Astrocyte (in vitro differentiated cells and primary cell): ENCODE measurements around the gene FITM1. TPM values are rescaled to one million over a fixed set of nuclear protein-coding genes. Genes with fewer than 3 reads are reported as not detected.

Experiments used
- DNase-seq: peaks from one replicate; pipeline ENCODE4 v3.0.0-alpha.2; 2010; ENCODE audit warnings: low read depth
- FAIRE-seq: peaks from 2 replicates; lab custom pipeline; 2011; peaks lifted over from hg19 to GRCh38; lab: Jason Lieb, UNC
- H2AFZ ChIP-seq: 2 replicates; pipeline ENCODE4 v1.6.0; 2012; ENCODE audit warnings: low read depth, low read length, inconsistent platforms
- H3K27ac ChIP-seq: 2 replicates; pipeline ENCODE4 v1.5.1; 2011; ENCODE audit warnings: low read depth, low read length, inconsistent platforms
- H3K27me3 ChIP-seq: 2 replicates; pipeline ENCODE4 v1.6.0; 2011; ENCODE audit warnings: low read length, inconsistent platforms; ENCODE audit not compliant: insufficient read depth
- H3K36me3 ChIP-seq: 2 replicates; pipeline ENCODE4 v1.5.1; 2011; ENCODE audit warnings: low read length, inconsistent platforms; ENCODE audit not compliant: insufficient read depth
- H3K4me1 ChIP-seq: 2 replicates; pipeline ENCODE4 v1.5.1; 2011; ENCODE audit warnings: low read length, inconsistent platforms; ENCODE audit not compliant: insufficient read depth
- H3K4me2 ChIP-seq: 2 replicates; pipeline ENCODE4 v1.6.0; 2012; ENCODE audit warnings: low read length, inconsistent platforms
- H3K4me3 ChIP-seq: 2 replicates; pipeline ENCODE4 v1.5.1; 2011; ENCODE audit warnings: low read depth, mild to moderate bottlenecking, low read length, inconsistent platforms; ENCODE audit not compliant: insufficient read depth
- H3K79me2 ChIP-seq: 2 replicates; pipeline ENCODE4 v1.6.0; 2012; ENCODE audit warnings: mild to moderate bottlenecking, low read length, inconsistent platforms; ENCODE audit not compliant: insufficient read depth
- H3K9ac ChIP-seq: 2 replicates; pipeline ENCODE4 v1.6.0; 2012; ENCODE audit warnings: mild to moderate bottlenecking, low read length, inconsistent platforms
- H3K9me3 ChIP-seq: 2 replicates; pipeline ENCODE4 v1.5.1; 2012; ENCODE audit warnings: low read depth, mild to moderate bottlenecking, low read length, inconsistent platforms; ENCODE audit not compliant: insufficient read depth
- H4K20me1 ChIP-seq: 2 replicates; pipeline ENCODE4 v1.6.0; 2012; ENCODE audit warnings: low read length, inconsistent platforms; ENCODE audit not compliant: insufficient read depth
- H3K27ac Mint-ChIP-seq: one replicate; pipeline ENCODE4 v1.8.0; 2021; ENCODE audit warnings: mild to moderate bottlenecking, mixed read lengths; ENCODE audit not compliant: unreplicated experiment
- H3K27me3 Mint-ChIP-seq: one replicate; pipeline ENCODE4 v1.8.0; 2021; ENCODE audit warnings: low read depth, mixed read lengths; ENCODE audit not compliant: unreplicated experiment
- H3K36me3 Mint-ChIP-seq: one replicate; pipeline ENCODE4 v1.8.0; 2021; ENCODE audit warnings: low read depth, mixed read lengths; ENCODE audit not compliant: unreplicated experiment
- H3K4me1 Mint-ChIP-seq: one replicate; pipeline ENCODE4 v1.8.0; 2021; ENCODE audit warnings: low read depth, mixed read lengths; ENCODE audit not compliant: unreplicated experiment
- H3K4me3 Mint-ChIP-seq: one replicate; pipeline ENCODE4 v1.8.0; 2021; ENCODE audit warnings: mild to moderate bottlenecking, moderate library complexity, mixed read lengths; ENCODE audit not compliant: unreplicated experiment
- H3K9me3 Mint-ChIP-seq: one replicate; pipeline ENCODE4 v1.8.0; 2021; ENCODE audit warnings: mild to moderate bottlenecking, mixed read lengths; ENCODE audit not compliant: unreplicated experiment
- EZH2 ChIP-seq: IDR thresholded peaks from 2 replicates; pipeline ENCODE4 v1.6.1; 2012; ENCODE audit warnings: mild to moderate bottlenecking, low read length, inconsistent platforms; ENCODE audit not compliant: insufficient read depth
- total RNA-seq: library from RNA; stranded (reverse); gene quantifications from 2 replicates; pipeline ENCODE4 v1.2.1, GENCODE V29; 2021
- TF ChIP-seq, protein P1 (sequence below): IDR thresholded peaks from 2 replicates; pipeline ENCODE4 v1.5.1; 2011; ENCODE audit warnings: low read depth, mild to moderate bottlenecking, inconsistent platforms, low read length, moderate library complexity; ENCODE audit not compliant: insufficient read depth

Gene FITM1
- total RNA-seq, 1 donor from 2014 or later: 0.25 TPM

DNA sequence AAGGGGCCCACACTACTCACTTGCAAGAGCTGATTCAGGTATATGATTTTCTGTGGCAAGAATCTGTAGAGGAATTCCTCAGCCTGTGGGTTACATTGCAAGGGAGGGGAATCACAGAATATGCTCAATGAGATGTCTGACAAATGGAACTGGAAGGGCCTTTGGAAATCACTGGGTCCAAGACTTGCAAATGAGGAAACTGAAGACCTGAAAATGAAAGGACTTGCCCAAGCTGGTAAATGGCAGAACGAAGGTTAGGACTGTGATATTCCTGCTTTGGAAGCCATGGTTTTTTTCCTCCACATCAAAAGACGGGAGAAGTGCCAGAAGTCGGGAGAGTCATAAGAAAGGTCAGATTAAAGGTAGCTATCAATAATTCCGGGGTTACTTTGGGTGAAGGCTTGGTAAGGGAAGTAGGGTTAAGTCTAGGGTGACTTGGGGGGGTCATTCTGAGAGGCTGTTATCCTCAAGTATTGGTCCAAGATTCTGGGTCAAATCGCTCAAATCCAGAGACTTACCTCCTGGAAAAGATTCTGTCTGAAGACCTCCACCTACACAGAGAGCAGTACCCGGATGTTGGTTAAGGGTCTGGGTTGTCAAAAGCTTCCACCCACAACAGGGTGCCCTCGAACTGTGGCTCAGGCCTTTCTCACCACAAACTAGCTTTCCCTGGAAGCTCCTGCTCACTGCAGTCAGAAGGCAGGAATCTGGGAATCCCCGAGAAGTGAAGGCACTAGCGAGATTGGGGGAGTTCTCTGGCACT lies 15.4 kb downstream of the FITM1 start:
- Histone ChIP-seq H3K79me2 (peaks cover 56% of the 10 kb centered on the region), H3K27ac (peak overlapping the region; percentile 83)

DNA sequence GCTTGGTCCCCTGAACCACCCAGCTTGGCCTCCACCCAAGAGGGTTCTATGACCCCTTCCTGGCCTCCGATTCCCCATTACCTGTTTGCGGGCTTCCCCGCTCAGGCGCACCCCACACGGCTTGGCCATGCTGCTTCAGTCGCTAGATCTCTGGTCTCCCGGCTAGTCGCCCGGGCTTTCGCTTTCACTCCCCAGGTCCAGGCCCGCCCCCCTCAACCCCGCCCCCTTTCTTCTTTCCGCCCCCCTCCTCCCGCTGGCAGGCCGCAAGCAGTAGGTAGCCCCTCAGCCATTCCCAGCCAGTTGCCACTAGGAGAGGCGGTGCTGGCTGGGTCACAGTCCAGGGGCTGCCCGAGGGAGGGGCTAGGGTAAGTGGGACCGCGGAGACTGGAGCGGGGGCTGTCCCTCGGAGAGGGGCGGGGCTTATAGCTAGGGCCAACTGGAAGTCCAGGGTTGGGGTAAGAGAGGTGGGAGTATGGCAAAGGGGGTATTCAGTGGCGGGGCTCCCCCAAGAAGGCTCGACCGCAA lies 16.1 kb downstream of the FITM1 start, which contains the start of gene PSME2:
Gene PSME2 (minus strand): TSS at position 158 of the 525 bp plus-strand sequence. CDS start 29 bp downstream, at position 129.
- TF ChIP-seq, protein P1, sequence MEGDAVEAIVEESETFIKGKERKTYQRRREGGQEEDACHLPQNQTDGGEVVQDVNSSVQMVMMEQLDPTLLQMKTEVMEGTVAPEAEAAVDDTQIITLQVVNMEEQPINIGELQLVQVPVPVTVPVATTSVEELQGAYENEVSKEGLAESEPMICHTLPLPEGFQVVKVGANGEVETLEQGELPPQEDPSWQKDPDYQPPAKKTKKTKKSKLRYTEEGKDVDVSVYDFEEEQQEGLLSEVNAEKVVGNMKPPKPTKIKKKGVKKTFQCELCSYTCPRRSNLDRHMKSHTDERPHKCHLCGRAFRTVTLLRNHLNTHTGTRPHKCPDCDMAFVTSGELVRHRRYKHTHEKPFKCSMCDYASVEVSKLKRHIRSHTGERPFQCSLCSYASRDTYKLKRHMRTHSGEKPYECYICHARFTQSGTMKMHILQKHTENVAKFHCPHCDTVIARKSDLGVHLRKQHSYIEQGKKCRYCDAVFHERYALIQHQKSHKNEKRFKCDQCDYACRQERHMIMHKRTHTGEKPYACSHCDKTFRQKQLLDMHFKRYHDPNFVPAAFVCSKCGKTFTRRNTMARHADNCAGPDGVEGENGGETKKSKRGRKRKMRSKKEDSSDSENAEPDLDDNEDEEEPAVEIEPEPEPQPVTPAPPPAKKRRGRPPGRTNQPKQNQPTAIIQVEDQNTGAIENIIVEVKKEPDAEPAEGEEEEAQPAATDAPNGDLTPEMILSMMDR: no peak
- no peak for TF ChIP-seq EZH2
- FAIRE-seq: no peak
- Histone ChIP-seq H4K20me1 (peaks cover 36% of the 10 kb centered on the region), H3K9me3 (no peaks in the 10 kb centered on the region), H3K9ac (peak within 1 kb of the TSS; percentile 87), H3K4me1 (peaks cover 31% of the 10 kb centered on the region), H2AFZ (peak within 1 kb of the TSS; percentile 79), H3K36me3 (peaks cover 24% of the 10 kb centered on the region), H3K27me3 (no peaks in the 10 kb centered on the region), H3K79me2 (peaks cover 55% of the 10 kb centered on the region), H3K4me3 (peak within 1 kb of the TSS; percentile 93), H3K27ac (peak within 1 kb of the TSS; percentile 83), H3K4me2 (peak within 1 kb of the TSS; percentile 96)
- DNase-seq: peak; percentile 94
- Mint-ChIP-seq H3K9me3 (no peaks in the 10 kb centered on the region), H3K4me3 (peak within 1 kb of the TSS; percentile 96), H3K27me3 (no peaks in the 10 kb centered on the region), H3K4me1 (peaks cover 30% of the 10 kb centered on the region), H3K27ac (peak within 1 kb of the TSS; percentile 88), H3K36me3 (no peaks in the 10 kb centered on the region)

More for the DNA sequence above, 15.4 kb downstream of the FITM1 start:
- FAIRE-seq: no peak
- no peaks in the 10 kb centered on the region for H3K9me3 Mint-ChIP-seq
- Histone ChIP-seq H3K4me2 (peak overlapping the region; percentile 96), H3K4me3 (peak overlapping the region; percentile 93), H3K27me3 (no peaks in the 10 kb centered on the region), H3K36me3 (peaks cover 19% of the 10 kb centered on the region), H2AFZ (peak overlapping the region; percentile 76), H3K9ac (peak overlapping the region; percentile 87), H3K4me1 (peaks cover 31% of the 10 kb centered on the region), H3K9me3 (no peaks in the 10 kb centered on the region), H4K20me1 (peaks cover 31% of the 10 kb centered on the region)
- peaks cover 30% of the 10 kb centered on the region for H3K4me1 Mint-ChIP-seq
- no peaks in the 10 kb centered on the region for H3K36me3 Mint-ChIP-seq
- DNase-seq: peak; percentile 69
- no peaks in the 10 kb centered on the region for H3K27me3 Mint-ChIP-seq
- TF ChIP-seq, protein P1: no peak
- no peak for TF ChIP-seq EZH2
- H3K27ac Mint-ChIP-seq: peak overlapping the region; percentile 88
- H3K4me3 Mint-ChIP-seq: peak overlapping the region; percentile 96
